IPS-20b (cell line): ENCODE results near the gene TTLL11.
A peak's percentile ranks its signal among the peaks of the same experiment; 100 is the strongest.

Experiments used
- H3K27ac ChIP-seq: one replicate; pipeline ENCODE4 v1.5.1; 2013; ENCODE audit warnings: low read length
- H3K27me3 ChIP-seq: 2 replicates; pipeline ENCODE4 v1.6.1; 2013; ENCODE audit warnings: mild to moderate bottlenecking, low read length, inconsistent platforms; ENCODE audit not compliant: insufficient read depth
- H3K36me3 ChIP-seq: 2 replicates; pipeline ENCODE4 v1.6.1; 2013; ENCODE audit warnings: low read depth, mild to moderate bottlenecking, inconsistent platforms, low read length, moderate library complexity; ENCODE audit not compliant: insufficient read depth
- H3K4me1 ChIP-seq: 2 replicates; pipeline ENCODE4 v1.6.1; 2013; ENCODE audit warnings: mild to moderate bottlenecking, control low read depth, inconsistent platforms, low read length, moderate library complexity; ENCODE audit not compliant: insufficient read depth
- H3K4me3 ChIP-seq: 2 replicates; pipeline ENCODE4 v1.5.1; 2013; ENCODE audit warnings: mild to moderate bottlenecking, low read length, inconsistent platforms
- H3K9ac ChIP-seq: 2 replicates; pipeline ENCODE4 v1.6.1; 2013; ENCODE audit warnings: low read depth, mild to moderate bottlenecking, inconsistent platforms, low read length, moderate library complexity
- H3K9me3 ChIP-seq: 2 replicates; pipeline ENCODE4 v1.6.1; 2013; ENCODE audit warnings: mild to moderate bottlenecking, low read depth, low read length, inconsistent platforms; ENCODE audit not compliant: insufficient read depth

Gene TTLL11

GRCh38 chr9:121887553-121888437, 205.3 kb downstream of the TTLL11 start:
- Histone ChIP-seq H3K4me3 (no peak overlapping the region), H3K27ac (no peak overlapping the region), H3K9me3 (no peaks in the 10 kb centered on the region), H3K9ac (no peak overlapping the region), H3K4me1 (peaks cover 18% of the 10 kb centered on the region), H3K27me3 (peaks cover 12% of the 10 kb centered on the region; the same call in 1 of the 2 replicates), H3K36me3 (no peaks in the 10 kb centered on the region)

- no peak overlapping the region for H3K4me3 ChIP-seq
- H3K9me3 ChIP-seq: no peaks in the 10 kb centered on the region
- H3K27ac ChIP-seq: no peak overlapping the region
- H3K36me3 ChIP-seq: no peaks in the 10 kb centered on the region
- H3K9ac ChIP-seq: no peak overlapping the region
- H3K27me3 ChIP-seq: peaks cover 21% of the 10 kb centered on the region; the same call in 1 of the 2 replicates
- H3K4me1 ChIP-seq: peaks cover 18% of the 10 kb centered on the region
These were observed 206.2 kb downstream of the TTLL11 start for GRCh38 chr9:121886759-121887485.

- H3K4me3 ChIP-seq: no peak overlapping the region
- no peaks in the 10 kb centered on the region for H3K36me3 ChIP-seq
- no peaks in the 10 kb centered on the region for H3K9me3 ChIP-seq
- H3K27ac ChIP-seq: no peak overlapping the region
- peaks cover 27% of the 10 kb centered on the region; the same call in 1 of the 2 replicates for H3K27me3 ChIP-seq
- H3K4me1 ChIP-seq: peaks cover 15% of the 10 kb centered on the region
- H3K9ac ChIP-seq: no peak overlapping the region
These were observed 207.7 kb downstream of the TTLL11 start for GRCh38 chr9:121885345-121885901.

- no peak overlapping the region for H3K27ac ChIP-seq
- no peaks in the 10 kb centered on the region for H3K36me3 ChIP-seq
- H3K4me1 ChIP-seq: peaks cover 15% of the 10 kb centered on the region
- peak overlapping the region; percentile 39; the same call in 1 of the 2 replicates for H3K4me3 ChIP-seq
- peak overlapping the region; percentile 5; the same call in 1 of the 2 replicates for H3K9ac ChIP-seq
- no peaks in the 10 kb centered on the region for H3K9me3 ChIP-seq
- peaks cover 38% of the 10 kb centered on the region; the same call in 1 of the 2 replicates for H3K27me3 ChIP-seq
These were observed 209.0 kb downstream of the TTLL11 start for GRCh38 chr9:121884057-121884541.

GRCh38 chr9:121883281-121884056, 209.6 kb downstream of the TTLL11 start:
- Histone ChIP-seq H3K27ac (no peak overlapping the region), H3K9me3 (no peaks in the 10 kb centered on the region), H3K27me3 (peaks cover 40% of the 10 kb centered on the region; the same call in 1 of the 2 replicates), H3K9ac (no peak overlapping the region; the same call in 1 of the 2 replicates), H3K36me3 (no peaks in the 10 kb centered on the region), H3K4me3 (peak overlapping the region; percentile 39; the same call in 1 of the 2 replicates), H3K4me1 (peaks cover 15% of the 10 kb centered on the region)

- no peak overlapping the region for H3K9ac ChIP-seq
- H3K9me3 ChIP-seq: no peaks in the 10 kb centered on the region
- no peak overlapping the region for H3K27ac ChIP-seq
- no peaks in the 10 kb centered on the region for H3K36me3 ChIP-seq
- H3K4me3 ChIP-seq: no peak overlapping the region
- H3K27me3 ChIP-seq: peaks cover 45% of the 10 kb centered on the region; the same call in 1 of the 2 replicates
- peaks cover 12% of the 10 kb centered on the region; the same call in 1 of the 2 replicates for H3K4me1 ChIP-seq
These were observed 211.1 kb downstream of the TTLL11 start for GRCh38 chr9:121881920-121882500.

- no peak overlapping the region for H3K9ac ChIP-seq
- H3K9me3 ChIP-seq: no peaks in the 10 kb centered on the region
- H3K27ac ChIP-seq: no peak overlapping the region
- H3K27me3 ChIP-seq: peaks cover 60% of the 10 kb centered on the region; the same call in 1 of the 2 replicates
- H3K36me3 ChIP-seq: no peaks in the 10 kb centered on the region
- no peak overlapping the region for H3K4me3 ChIP-seq
- peaks cover 12% of the 10 kb centered on the region; the same call in 1 of the 2 replicates for H3K4me1 ChIP-seq
These were observed 212.7 kb downstream of the TTLL11 start for GRCh38 chr9:121880343-121880898.

GRCh38 chr9:121878271-121878822, 214.8 kb downstream of the TTLL11 start:
- Histone ChIP-seq H3K4me3 (no peak overlapping the region), H3K27ac (no peak overlapping the region), H3K27me3 (peaks cover 58% of the 10 kb centered on the region; the same call in 1 of the 2 replicates), H3K9ac (no peak overlapping the region), H3K36me3 (no peaks in the 10 kb centered on the region), H3K9me3 (no peaks in the 10 kb centered on the region), H3K4me1 (no peaks in the 10 kb centered on the region; the same call in 1 of the 2 replicates)

GRCh38 chr9:121876658-121877271, 216.3 kb downstream of the TTLL11 start:
- Histone ChIP-seq H3K36me3 (no peaks in the 10 kb centered on the region), H3K27me3 (peaks cover 54% of the 10 kb centered on the region; the same call in 1 of the 2 replicates), H3K9ac (no peak overlapping the region), H3K27ac (no peak overlapping the region), H3K4me3 (no peak overlapping the region), H3K9me3 (no peaks in the 10 kb centered on the region), H3K4me1 (no peaks in the 10 kb centered on the region)

- H3K9ac ChIP-seq: no peak overlapping the region
- no peak overlapping the region for H3K27ac ChIP-seq
- H3K9me3 ChIP-seq: no peaks in the 10 kb centered on the region
- H3K36me3 ChIP-seq: no peaks in the 10 kb centered on the region
- no peaks in the 10 kb centered on the region for H3K4me1 ChIP-seq
- no peak overlapping the region for H3K4me3 ChIP-seq
- peaks cover 51% of the 10 kb centered on the region; the same call in 1 of the 2 replicates for H3K27me3 ChIP-seq
These were observed 216.9 kb downstream of the TTLL11 start for GRCh38 chr9:121876255-121876654.
